IPS-18c (cell line): ENCODE results near the gene MANSC1.

ENCODE experiments used
- H3K4me3 ChIP-seq: 2 replicates; pipeline ENCODE4 v1.7.0; 2013; ENCODE audit warnings: low read depth, mild to moderate bottlenecking, low read length, moderate library complexity; ENCODE audit not compliant: insufficient read depth
- H3K9me3 ChIP-seq: one replicate; pipeline ENCODE4 v1.6.1; 2013; ENCODE audit warnings: mild to moderate bottlenecking, low read length, moderate library complexity; ENCODE audit not compliant: control insufficient read depth, insufficient read depth

The MANSC1 gene

DNA sequence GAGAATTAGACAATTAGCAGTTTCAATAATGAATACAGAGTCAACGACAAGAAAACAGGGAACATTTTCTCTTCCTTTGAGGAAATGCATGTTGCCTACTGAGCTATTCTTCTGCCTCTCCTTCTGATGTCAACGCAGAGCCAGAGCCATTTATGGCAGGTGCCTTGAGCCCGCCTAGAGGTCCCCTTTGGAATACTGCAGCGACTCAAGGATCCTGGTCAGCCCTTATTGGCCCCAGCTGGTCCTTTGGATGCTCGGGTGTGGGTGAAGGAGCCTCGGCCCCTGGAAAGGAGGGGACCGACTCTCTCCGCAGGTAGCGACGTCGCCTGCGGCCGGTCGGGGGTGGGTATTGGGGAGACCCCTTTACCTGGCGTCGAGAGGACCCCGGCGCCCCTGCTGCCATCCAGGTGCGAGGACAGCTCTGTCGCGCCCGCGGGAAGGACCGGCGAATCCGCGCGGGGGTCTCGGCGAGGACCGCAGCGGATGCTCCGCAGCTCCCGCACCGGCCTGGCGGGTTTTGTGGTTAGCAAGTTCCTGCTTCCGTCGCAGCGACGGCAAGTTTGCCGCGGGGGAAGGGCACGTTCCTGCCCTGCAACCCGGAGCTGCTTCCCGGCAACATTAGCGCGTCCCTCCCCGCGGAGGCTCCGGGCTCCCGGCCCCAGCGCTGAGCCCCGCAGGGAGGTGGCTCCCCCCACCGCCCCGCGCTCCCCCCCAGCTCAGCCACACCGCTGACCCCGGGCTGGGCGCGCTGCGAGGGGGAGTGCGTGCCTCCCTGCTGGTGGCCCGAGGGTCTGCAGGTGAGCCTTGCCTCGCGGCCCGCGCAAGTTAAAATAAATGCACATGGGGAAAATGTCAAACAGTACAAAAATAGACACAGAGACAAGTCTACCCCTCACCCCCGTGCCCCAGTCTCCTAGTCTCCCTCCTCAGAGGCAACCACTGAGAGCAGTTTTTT lies at the start of gene MANSC1:
Gene MANSC1, minus strand, starts transcription at position 532 of the 955 bp plus-strand sequence. CDS start 6,928 bp downstream, outside the sequence.
- H3K4me3 ChIP-seq: peak within 1 kb of the TSS; percentile 76
- H3K9me3 ChIP-seq: peaks cover 2% of the 10 kb centered on the region

DNA sequence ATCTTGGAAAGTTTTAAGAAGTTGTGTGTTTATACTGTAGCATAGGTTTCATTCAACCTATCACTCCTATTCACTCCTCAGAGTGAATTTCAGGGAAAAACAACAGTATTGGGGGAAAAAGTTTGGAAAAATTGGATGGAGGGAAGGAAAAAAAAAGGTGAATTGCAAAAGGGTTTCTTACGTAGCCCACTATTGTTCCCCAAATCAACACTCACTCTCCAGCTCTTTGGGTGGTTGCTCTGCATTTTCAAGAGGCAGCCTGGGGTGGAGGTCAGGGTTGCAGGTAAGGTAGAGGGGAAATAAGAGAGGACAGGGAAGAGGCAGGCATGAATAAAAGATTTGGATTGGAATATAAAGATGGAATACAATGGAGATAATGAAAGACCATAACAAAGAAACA lies 49.1 kb upstream of the MANSC1 start:
- Histone ChIP-seq H3K4me3 (no peak overlapping the region), H3K9me3 (no peaks in the 10 kb centered on the region)

DNA sequence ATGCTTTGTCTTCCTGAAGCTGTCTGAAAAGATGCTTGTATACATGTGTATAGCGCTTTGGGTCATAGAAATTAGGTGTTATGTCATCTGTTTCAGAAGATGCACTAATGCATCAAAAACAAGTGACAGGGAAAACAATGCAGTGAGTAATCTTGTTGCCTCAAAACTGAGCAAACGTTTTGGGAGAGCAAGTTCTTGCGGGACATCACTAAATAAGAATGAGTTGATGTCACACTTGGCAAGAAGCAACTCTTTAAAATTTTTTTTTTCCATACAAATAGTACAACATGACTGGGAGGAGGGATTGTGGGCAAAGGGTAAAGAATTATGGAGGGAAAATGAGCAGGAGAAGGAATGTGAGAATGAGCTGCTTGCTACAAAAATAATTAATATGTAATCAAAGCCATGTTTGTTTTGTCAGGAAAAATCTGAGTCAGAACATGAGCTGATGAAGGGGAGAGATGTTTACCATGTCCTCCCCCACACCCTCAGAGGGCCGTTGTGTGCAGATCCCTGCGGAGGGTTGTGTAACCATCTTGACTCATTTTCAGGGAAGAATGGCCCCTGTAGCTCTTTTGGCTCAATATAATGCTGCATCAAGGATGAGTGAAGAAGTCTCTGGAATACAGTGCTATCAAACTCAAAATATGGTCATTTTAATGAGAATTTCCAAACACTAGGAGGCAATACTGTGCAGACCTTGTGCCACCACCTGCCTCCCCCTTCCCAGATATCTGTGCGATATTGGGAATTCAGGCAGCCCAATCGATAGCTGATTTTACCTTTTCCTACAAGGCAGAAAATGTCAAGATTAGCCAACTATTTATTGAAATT lies 48.2 kb upstream of the MANSC1 start:
- no peaks in the 10 kb centered on the region for H3K9me3 ChIP-seq
- H3K4me3 ChIP-seq: no peak overlapping the region

DNA sequence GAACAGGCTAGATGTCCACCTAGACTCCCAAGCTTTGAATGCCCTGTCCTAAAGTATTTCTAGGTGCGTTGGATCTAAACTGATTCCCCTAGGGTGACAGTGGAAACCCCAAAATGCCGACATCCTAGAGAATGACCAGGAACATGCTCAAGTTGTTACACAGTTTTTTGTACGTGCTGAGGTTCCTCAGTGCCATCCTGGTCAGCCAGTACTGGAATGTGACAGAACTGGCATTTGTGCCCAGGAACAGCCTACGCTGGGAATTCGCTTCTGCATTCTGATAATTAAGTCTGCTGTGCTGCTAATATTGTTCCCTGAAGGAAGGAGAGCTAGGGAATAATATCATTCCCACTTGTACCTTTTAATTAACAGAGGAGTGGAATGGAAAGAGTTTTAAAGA lies 47.1 kb upstream of the MANSC1 start:
- H3K9me3 ChIP-seq: no peaks in the 10 kb centered on the region
- no peak overlapping the region for H3K4me3 ChIP-seq

DNA sequence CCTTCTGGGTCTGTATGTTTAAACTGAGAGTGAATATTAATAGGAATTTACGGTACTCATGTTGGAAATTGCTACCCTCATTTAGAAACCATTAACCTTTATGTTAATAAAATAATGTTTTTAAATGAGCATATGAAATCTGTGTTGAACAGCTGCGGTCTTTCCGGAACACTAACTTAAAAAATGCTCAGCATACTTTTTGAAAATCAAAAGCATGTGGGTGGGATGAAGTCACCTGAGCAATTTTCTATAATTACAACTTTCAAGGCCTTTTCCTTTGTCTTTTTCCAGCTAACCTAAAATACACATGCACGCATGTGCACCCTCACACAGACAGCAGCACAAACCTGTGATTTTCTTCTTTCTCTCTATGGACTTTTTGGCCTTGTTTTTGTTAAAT lies 46.7 kb upstream of the MANSC1 start:
- no peak overlapping the region for H3K4me3 ChIP-seq

DNA sequence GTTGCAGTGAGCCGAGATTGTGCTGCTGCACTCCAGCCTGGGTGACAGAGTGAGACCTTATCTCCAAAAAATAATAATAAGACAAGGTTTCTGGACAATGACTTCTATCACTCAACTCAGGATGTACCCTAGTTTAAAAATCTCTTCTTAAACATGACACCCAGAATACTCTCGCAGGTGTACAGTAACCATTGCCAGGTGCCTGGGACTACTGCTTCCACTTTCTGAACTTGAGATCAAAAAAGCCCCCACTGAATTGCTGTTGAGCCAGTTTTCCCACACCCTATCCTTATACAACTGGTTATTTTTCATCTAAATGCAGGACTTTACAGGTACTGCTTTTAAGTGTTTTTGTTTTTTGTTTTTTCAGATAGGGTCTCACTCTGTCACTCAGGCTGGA lies 43.1 kb upstream of the MANSC1 start:
- Histone ChIP-seq H3K4me3 (no peak overlapping the region), H3K9me3 (no peaks in the 10 kb centered on the region)

More for the DNA sequence above, 46.7 kb upstream of the MANSC1 start:
- H3K9me3 ChIP-seq: no peaks in the 10 kb centered on the region

DNA sequence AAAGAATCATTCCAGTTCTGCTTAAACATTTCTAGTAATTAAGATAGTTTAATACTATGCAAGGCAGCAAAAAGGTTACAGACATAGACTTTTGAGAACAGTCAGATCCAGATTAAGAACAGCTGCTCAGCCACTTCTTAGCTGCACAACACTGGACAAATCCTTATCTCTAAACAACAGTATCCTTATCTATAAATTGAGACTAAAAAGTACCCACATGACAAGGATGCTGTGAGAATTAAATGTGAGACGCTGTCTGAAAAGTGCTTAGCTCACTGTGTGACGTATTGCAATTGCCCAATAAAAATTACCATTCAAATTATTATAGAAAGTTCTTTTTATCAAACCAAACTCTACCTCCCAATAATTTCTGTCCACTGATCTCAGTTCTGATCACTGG lies 42.4 kb upstream of the MANSC1 start:
- Histone ChIP-seq H3K9me3 (no peaks in the 10 kb centered on the region), H3K4me3 (no peak overlapping the region)

DNA sequence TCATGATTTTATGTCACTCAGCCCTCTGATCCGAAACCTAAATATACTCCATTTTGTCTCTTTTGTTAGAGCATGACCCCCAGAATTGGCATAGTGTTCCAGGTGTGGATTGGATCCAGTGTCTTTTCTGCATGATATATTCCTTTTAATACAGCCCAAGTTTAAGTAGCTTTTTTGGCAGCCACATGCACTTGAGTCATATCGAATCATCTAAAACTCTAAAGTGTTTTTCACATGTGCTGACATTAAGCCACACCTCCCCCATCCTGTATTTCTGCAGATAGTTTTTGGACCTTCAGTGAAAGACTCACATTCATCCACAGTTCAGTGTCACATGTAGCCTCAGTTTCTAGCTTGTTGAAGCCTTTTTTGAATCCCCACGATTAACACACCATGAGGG lies 37.5 kb upstream of the MANSC1 start:
- H3K9me3 ChIP-seq: no peaks in the 10 kb centered on the region
- no peak overlapping the region for H3K4me3 ChIP-seq

DNA sequence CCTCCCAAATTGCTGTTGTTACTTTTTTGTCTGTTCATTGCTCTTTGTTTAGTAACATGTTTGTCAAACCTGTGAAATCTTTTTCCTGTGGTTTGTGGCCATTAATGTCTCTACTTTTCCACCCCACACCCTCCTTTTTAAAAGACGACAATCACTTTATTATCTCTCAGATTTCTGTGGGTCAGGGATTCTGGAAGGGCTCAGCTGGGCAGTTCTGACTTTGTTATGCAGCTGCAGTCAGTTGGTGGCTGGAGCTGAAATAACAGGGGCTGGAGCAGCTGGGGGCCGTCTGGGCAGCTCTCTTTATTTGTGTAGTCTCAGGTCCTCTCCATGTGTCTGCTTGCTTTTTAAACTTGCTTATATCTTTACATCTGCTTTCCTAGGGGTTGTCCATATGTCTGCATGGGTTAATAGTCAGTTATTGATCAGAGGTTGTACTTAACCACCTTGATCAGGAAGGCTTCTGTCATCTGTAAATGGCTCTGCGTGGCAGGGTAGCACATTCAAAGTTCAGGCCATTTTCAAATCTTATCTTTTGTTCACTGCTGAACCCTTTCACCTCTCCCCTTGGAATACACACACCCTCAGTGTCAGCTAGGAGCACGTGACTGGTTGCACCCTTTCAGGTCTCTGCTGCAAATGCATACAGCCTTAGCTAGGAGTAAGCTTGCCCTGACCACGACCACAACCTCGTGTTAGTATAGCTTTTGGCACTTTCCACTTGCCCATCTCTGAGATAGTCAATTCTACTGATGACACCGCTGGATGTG lies 34.7 kb upstream of the MANSC1 start:
- H3K4me3 ChIP-seq: no peak overlapping the region
- no peaks in the 10 kb centered on the region for H3K9me3 ChIP-seq

DNA sequence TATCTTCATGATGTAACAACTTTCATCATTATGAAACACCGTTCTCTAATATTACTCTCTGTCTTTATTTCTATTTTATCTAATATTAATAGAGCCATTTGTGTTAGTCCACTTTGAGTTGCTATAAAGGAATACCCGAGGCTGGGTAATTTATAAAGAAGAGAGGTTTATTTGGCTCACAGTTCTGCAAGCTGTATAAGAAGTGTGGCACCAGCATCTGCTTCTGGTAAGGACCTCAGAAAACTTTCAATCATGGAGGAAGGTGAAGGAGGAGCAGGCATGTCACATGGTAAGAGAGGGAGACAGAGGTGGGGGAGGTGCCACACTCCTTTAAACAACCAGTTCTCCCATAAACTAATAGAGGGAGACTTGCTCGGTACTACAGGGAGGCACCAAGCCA lies 31.9 kb upstream of the MANSC1 start:
- no peak overlapping the region for H3K4me3 ChIP-seq
- no peaks in the 10 kb centered on the region for H3K9me3 ChIP-seq

DNA sequence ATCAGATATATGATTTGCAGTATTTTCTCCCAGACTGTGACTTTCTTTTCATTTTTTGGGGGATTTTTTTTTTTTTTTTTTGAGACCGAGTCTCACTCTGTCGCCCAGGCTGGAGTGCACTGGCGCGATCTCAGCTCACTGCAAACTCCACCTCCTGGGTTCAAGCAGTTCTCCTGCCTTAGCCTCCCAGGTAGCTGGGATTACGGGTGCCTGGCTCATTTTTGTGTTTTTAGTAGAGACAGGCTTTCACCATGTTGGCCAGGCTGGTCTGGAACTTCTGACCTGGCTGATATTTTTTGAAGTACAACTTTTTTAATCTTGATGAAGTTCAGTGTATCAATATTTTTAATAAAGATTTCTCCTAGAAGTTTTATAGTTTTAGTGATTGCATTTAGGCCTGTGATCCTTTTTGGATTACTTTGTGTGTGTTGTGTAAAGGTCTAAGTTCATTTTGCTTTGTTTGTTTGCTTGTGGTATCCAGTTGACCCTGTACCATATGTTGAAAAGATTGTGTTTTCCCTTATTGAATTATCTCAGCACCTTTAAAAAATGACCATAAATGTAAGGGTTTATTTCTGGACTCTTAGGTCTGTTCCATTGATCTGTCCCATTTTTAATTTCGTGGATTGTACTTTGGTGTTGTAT lies 31.0 kb upstream of the MANSC1 start:
- no peak overlapping the region for H3K4me3 ChIP-seq
- H3K9me3 ChIP-seq: no peaks in the 10 kb centered on the region

DNA sequence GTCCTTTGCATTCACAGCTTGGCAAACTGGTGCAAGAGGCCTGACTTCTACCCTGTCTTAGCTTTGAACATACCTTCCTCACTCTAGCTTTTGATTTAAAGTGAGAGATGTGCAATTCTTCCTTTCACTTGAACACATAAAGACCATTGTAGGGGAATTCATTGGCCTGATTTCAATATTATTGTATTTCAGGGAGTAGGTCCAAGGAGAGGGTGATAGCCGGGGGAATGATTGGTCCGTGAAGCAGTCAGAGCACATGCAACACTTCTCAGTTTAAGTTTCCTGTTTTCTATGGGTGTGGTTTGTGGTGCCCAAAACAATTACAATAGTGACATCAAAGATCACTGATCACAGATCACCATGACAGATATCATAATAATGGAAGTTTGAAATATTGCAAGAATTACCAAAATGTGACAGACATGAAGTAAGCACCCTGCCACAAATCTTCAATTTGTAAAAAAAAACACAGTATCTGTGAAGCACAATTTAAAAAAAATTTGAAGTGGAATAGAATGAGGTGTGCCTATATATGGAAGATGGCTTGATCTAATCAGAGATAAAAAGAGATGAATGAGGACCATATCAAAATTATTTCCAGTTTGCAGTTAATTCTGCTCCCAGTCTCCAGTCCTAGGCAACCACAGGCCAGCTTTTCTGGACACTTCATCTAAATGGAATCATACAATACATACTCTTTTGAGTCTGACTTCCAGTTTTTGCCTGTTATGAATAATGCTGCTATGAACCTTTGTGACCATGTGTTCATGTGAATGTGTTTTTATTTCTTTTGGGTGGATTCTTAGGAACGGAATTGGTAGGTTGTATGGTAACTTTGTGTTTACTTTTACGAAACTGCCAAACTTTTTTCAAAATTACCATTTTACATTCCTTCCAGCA lies 30.0 kb upstream of the MANSC1 start:
- Histone ChIP-seq H3K9me3 (no peaks in the 10 kb centered on the region), H3K4me3 (no peak overlapping the region)

DNA sequence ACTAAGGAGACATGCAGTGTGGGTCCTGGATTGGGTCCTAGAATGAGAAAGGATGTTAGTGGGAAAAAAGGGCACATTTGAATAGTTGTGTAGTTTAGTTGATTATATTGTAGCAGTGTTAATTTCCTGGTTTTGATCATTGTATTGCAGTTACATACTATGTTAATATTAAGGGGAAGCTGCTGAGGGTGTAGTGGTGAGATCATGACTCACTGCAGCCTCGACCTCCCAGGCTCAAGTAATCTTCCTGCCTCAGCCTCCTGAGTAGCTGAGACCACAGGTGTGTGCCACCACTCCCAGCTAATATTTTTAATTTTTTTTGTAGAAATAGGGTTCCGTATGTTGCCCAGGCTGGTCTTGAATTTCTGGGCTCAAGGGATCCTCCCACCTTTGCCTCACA lies 28.6 kb upstream of the MANSC1 start:
- no peaks in the 10 kb centered on the region for H3K9me3 ChIP-seq
- no peak overlapping the region for H3K4me3 ChIP-seq

DNA sequence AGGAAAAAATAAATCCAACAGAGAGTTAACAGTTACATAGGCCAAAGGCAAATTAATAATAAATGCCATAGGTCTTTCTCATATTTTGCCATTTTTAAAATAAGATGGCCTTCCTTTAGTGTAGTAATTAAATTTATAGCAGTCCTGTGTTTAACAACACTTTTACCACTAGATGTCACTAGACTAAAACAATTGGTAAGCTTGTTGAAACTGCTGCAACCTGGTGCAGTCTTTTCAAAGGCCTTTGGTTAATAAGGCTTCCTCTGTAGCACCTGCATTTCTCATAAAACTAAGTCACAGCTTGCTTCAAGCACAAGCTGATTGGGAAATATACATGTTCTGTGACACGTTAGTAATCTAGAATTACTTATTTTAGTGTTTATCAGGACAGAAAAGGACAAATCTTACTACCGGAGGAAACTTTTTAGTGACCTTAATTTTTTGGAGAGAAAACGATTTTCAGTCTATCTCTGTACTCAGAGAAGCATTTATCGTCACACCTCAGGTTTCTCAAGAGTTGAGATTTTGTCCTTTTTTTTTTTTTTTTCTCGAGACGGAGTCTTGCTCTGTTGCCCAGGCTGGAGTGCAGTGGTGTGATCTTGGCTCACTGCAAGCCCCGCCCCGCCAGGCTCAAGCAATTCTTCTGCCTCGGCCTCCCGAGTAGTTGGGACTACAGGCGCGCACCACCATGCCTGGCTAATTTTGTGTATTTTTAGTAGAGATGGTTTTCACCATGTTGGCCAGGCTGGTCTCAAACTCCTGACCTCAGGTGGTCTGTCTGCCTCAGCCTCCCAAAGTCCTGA lies 26.8 kb upstream of the MANSC1 start:
- H3K9me3 ChIP-seq: no peaks in the 10 kb centered on the region
- H3K4me3 ChIP-seq: no peak overlapping the region

DNA sequence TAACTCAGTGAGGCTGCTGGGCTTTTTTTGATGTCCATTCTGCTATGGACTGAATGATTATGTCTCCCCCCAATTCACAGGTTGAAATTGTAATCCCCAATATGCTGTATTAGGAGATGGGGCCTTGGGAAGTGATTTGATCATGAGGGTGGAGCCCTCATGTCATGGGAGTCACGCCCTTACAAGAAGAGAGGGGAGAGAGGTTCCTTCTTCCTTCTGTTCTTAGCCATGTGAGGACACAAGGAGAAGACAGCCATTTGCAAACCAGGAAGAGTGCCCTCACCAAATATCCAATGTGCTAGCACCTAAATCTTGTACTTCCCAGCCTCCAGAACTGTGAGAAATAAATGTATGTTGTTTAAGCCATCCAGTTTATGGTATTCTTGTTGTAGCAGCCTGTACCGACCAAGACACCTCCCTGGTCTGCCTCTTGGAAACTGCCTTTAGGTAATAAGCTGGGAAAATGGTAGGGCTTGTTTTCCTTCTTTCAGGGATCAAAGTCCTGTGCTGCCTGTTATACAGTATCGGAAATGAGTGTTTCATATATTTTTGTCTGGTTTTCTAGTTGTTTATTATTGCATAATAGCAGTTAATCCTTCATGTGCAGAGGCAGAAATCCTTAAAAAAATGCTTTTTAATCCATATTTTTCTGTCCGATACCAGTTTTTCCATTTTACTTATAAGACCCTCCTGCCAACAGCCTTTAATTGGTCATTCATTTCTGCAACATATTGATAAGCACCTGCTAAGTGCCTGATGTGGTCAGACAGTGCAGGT lies 23.1 kb upstream of the MANSC1 start:
- H3K9me3 ChIP-seq: no peaks in the 10 kb centered on the region

More for the DNA sequence above, 23.1 kb upstream of the MANSC1 start:
- no peak overlapping the region for H3K4me3 ChIP-seq
